BLaER1 (cell line): Measurements from ENCODE around the gene NXPH4.
A peak's percentile ranks its signal among the peaks of the same experiment; 100 is the strongest.

ENCODE experiments used
- H3K27ac ChIP-seq: shearing (Covaris generic); formaldehyde crosslinking; 2 replicates; pipeline ENCODE4 v1.8.1; 2022
- H3K27me3 ChIP-seq: shearing (Covaris generic); formaldehyde crosslinking; 2 replicates; pipeline ENCODE4 v1.8.1; 2022
- H3K36me3 ChIP-seq: shearing (Covaris generic); formaldehyde crosslinking; 2 replicates; pipeline ENCODE4 v1.8.1; 2022
- H3K4me1 ChIP-seq: shearing (Covaris generic); formaldehyde crosslinking; 2 replicates; pipeline ENCODE4 v1.8.1; 2022
- H3K4me2 ChIP-seq: shearing (Covaris generic); formaldehyde crosslinking; 2 replicates; pipeline ENCODE4 v1.8.1; 2022
- H3K4me3 ChIP-seq: shearing (Covaris generic); formaldehyde crosslinking; 2 replicates; pipeline ENCODE4 v1.8.1; 2022
- H3K9ac ChIP-seq: shearing (Covaris generic); formaldehyde crosslinking; 2 replicates; pipeline ENCODE4 v1.8.1; 2022
- H3K9me3 ChIP-seq: shearing (Covaris generic); formaldehyde crosslinking; 2 replicates; pipeline ENCODE4 v1.8.1; 2022
- H4K20me1 ChIP-seq: shearing (Covaris generic); formaldehyde crosslinking; 2 replicates; pipeline ENCODE4 v1.8.1; 2022
- Cebpa-rat ChIP-seq: shearing (Covaris generic); IDR thresholded peaks from 2 replicates; pipeline ENCODE4 v1.8.1; 2022

NXPH4 gene

DNA sequence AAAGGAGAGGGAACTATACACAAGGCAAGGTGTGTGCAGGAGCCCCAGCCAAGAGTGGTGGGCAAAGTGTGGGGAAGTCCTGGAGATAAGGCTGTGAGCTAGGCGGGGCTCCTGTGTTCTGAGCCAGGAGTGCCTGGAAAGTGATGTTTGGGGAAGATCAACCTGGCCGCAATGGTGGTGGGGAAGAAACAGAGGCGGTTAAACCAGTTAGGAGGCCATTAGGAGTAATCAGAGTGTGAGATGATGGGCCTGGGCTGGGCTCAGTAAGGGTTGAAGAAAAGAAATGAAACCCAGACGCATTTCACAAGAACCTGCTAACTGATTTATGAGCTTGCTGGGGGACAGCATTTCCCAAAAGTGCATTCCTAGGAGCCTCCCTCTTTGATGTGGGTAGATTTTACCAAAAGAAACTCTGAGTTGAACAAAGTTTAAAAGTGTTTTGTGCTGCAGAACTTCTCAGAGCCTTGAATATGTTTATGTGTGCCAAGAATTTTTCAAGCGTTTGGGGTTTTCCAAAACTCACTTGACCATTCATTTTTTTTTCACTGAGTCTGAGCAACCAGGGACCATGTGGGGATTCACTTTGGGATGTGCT is 34.9 kb upstream of the NXPH4 start:
- Histone ChIP-seq H3K36me3 (peaks cover 66% of the 10 kb centered on the region), H3K27me3 (no peaks in the 10 kb centered on the region), H3K4me2 (no peak overlapping the region), H3K4me1 (peaks cover 16% of the 10 kb centered on the region), H3K9me3 (no peaks in the 10 kb centered on the region), H3K9ac (0 out of 2 replicates have a peak overlapping the region, but pooled peaks have one; percentile 10), H3K4me3 (no peak overlapping the region), H3K27ac (no peak overlapping the region), H4K20me1 (no peaks in the 10 kb centered on the region)
- TF ChIP-seq Cebpa-rat = no peak

DNA sequence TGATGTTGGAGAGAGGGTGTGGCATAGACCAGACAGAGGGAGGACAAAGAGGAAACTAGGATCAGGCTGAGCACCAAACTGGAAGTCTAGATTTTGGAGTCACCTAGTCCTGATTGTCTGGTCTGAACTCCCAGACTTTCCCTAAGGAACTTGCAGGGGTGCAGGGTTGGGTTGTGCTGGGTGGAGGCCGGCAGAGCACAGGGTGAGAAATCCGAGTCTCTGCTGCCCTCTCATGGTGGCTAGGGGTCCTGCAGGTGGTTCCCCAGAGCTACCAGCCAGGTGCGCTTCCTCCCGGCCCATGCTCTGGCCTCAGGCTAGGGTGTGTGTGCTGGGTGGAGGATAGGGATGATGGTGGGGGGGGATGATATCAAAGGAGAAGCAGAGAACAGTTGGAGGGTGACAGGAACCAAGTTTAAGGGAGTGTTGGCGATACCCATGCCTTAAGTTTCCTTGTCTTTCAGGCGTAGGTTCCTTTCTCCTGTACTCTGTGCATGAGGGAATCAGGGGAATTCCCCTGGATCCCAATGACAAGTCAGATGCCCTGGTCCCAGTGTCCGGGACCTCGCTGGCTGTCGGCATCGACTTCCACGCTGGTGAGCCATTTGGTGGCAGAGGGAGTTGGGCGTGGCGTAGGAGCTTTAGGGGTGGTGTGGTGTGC is 33.5 kb upstream of the NXPH4 start:
- Histone ChIP-seq H3K9me3 (no peaks in the 10 kb centered on the region), H3K27me3 (no peaks in the 10 kb centered on the region), H3K27ac (no peak overlapping the region), H4K20me1 (no peaks in the 10 kb centered on the region), H3K4me3 (no peak overlapping the region), H3K9ac (no peak overlapping the region), H3K4me2 (no peak overlapping the region), H3K36me3 (peaks cover 69% of the 10 kb centered on the region), H3K4me1 (peaks cover 13% of the 10 kb centered on the region)
- no peak for TF ChIP-seq Cebpa-rat

DNA sequence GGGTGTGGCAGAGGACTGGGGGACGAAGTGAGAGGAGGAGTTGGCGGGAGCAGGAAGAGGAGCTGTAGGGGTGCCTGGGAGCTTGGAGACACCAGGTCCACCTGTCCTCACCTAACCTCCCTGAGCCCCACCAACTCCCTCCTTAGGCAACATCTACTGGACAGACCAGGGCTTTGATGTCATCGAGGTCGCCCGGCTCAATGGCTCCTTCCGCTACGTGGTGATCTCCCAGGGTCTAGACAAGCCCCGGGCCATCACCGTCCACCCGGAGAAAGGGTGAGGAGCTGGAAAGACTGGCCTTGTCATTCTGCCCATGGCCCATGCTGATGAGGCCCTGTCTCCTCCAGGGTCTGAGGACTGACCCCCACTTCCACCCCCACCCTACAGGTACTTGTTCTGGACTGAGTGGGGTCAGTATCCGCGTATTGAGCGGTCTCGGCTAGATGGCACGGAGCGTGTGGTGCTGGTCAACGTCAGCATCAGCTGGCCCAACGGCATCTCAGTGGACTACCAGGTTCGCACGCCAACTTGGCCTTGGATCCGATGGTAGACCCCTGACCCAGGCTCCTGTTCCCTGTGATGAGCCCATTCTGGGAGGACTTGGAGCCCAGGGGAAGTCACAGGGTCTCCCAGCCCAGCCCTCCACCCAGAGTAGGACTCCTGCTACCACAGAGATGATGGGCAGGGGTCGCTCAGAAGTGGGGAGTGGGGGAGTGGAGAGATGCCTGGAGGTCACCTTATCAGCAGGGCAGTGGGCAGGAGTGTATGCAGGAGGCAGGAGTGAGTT is 32.5 kb upstream of the NXPH4 start:
- no peaks in the 10 kb centered on the region for H3K9me3 ChIP-seq
- H3K9ac ChIP-seq = no peak overlapping the region
- no peak for TF ChIP-seq Cebpa-rat
- no peak overlapping the region for H3K4me2 ChIP-seq
- no peak overlapping the region for H3K27ac ChIP-seq
- H3K36me3 ChIP-seq = peaks cover 62% of the 10 kb centered on the region
- H3K4me1 ChIP-seq = peaks cover 9% of the 10 kb centered on the region; the same call in 1 of the 2 replicates
- H3K4me3 ChIP-seq = no peak overlapping the region
- no peaks in the 10 kb centered on the region for H4K20me1 ChIP-seq
- no peaks in the 10 kb centered on the region for H3K27me3 ChIP-seq

DNA sequence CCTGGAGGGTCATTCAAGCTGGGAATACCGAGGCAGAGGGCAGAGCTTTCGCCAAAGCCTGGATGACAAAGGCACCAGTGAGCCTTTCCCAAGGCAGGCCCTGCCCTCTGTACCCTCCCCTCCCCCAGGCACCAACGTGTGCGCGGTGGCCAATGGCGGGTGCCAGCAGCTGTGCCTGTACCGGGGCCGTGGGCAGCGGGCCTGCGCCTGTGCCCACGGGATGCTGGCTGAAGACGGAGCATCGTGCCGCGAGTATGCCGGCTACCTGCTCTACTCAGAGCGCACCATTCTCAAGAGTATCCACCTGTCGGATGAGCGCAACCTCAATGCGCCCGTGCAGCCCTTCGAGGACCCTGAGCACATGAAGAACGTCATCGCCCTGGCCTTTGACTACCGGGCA is 31.2 kb upstream of the NXPH4 start:
- no peak for TF ChIP-seq Cebpa-rat
- no peaks in the 10 kb centered on the region for H4K20me1 ChIP-seq
- peaks cover 9% of the 10 kb centered on the region; the same call in 1 of the 2 replicates for H3K4me1 ChIP-seq
- no peak overlapping the region for H3K27ac ChIP-seq
- H3K9ac ChIP-seq = no peak overlapping the region
- H3K36me3 ChIP-seq = peaks cover 53% of the 10 kb centered on the region
- no peaks in the 10 kb centered on the region for H3K27me3 ChIP-seq
- H3K4me3 ChIP-seq = no peak overlapping the region
- H3K9me3 ChIP-seq = no peaks in the 10 kb centered on the region
- H3K4me2 ChIP-seq = no peak overlapping the region

DNA sequence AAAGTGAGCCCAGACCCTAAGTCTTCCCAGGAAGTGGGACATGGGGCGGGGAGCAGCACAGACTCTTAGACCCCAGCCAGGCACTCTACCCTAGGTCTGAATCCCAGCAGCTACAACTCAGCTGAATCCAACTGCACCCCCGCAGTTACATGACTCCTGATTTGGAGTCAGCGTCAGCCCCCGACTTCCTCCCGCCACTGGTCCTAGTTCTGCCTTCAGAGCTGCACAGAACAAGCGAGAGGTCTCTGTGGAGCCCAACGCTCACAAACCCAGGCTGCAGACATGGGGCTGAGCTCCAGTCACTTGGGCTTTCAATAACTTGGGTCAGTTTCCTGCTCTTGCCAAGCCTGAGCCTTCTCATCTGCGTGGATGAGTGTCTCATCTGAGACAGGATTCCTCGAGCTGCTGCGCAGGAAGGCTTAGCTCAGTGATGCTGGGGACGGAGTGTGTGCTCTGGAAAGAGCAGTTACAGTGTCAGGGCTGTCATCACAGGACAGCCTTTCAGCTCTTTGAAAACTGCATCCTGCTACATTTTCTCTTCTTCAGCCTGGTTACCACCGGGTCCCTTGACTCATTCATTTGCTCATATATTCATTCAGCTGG is 30.6 kb upstream of the NXPH4 start:
- Histone ChIP-seq H3K9me3 (no peaks in the 10 kb centered on the region), H3K27ac (no peak overlapping the region), H3K27me3 (no peaks in the 10 kb centered on the region), H3K9ac (no peak overlapping the region), H3K36me3 (peaks cover 54% of the 10 kb centered on the region), H3K4me3 (no peak overlapping the region), H4K20me1 (no peaks in the 10 kb centered on the region), H3K4me2 (no peak overlapping the region), H3K4me1 (peaks cover 9% of the 10 kb centered on the region; the same call in 1 of the 2 replicates)
- no peak for TF ChIP-seq Cebpa-rat

DNA sequence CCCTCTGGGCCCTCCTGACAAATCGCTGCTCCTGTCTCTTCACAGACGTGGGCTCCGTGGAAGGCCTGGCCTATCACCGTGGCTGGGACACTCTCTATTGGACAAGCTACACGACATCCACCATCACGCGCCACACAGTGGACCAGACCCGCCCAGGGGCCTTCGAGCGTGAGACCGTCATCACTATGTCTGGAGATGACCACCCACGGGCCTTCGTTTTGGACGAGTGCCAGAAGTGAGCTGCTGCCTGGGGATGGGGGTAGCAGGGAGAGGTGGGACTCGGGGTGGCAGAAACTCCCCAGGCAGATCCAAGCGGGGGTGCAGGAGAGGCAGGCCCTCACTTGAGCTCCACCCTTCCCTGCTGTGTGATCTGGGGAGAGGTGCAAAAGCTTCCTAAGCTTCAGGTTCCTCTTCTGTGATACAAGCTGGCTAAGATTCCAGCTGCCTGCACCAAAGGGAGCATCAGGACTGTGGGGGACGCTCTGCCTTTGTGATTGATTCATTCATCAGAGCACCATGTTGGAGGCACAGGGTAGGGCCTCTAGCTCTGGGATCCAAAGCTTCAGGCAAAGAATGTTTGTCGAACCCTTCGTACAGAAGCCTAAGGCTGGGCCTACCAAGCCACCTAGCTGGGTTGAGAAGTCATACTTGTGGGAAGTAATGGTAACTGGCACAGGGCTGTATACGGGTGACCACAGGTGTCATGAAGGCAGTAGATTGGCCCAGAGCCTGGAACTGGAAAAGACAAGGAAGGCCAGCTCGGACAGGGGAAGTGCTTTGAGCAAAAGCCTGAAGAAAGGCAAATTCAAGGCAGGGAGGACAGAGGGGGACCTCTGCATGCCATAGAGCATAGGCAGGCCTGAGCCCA is 29.1 kb upstream of the NXPH4 start:
- TF ChIP-seq Cebpa-rat = no peak
- Histone ChIP-seq H3K27ac (no peak overlapping the region), H3K9ac (no peak overlapping the region), H3K4me1 (peaks cover 9% of the 10 kb centered on the region; the same call in 1 of the 2 replicates), H3K36me3 (peaks cover 68% of the 10 kb centered on the region), H3K4me2 (peak overlapping the region; percentile 2; the same call in 1 of the 2 replicates), H3K9me3 (no peaks in the 10 kb centered on the region), H3K27me3 (no peaks in the 10 kb centered on the region), H3K4me3 (no peak overlapping the region), H4K20me1 (no peaks in the 10 kb centered on the region)

DNA sequence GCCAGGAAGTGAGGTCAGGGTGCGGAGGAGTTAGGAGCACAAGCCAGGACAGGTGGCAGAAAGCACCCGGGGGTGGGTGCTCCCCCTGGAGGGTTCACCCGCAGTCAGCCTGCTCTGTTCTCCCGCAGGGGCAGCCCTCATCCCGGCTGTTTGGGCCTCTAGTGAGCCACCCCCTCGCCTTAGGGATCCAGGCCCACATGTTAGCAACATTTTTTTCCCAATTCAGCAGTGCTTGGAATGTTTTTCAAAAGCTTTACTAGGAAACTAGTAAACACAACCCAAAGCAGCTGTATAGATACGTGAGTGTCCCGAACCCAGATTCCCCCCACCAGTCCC is 28.5 kb upstream of the NXPH4 start:
- peak overlapping the region; percentile 2; the same call in 1 of the 2 replicates for H3K4me2 ChIP-seq
- TF ChIP-seq Cebpa-rat = no peak
- H3K9me3 ChIP-seq = no peaks in the 10 kb centered on the region
- H3K27me3 ChIP-seq = no peaks in the 10 kb centered on the region
- H3K27ac ChIP-seq = no peak overlapping the region
- no peak overlapping the region for H3K4me3 ChIP-seq
- no peak overlapping the region for H3K9ac ChIP-seq
- H4K20me1 ChIP-seq = no peaks in the 10 kb centered on the region
- peaks cover 8% of the 10 kb centered on the region; the same call in 1 of the 2 replicates for H3K4me1 ChIP-seq
- peaks cover 74% of the 10 kb centered on the region for H3K36me3 ChIP-seq

DNA sequence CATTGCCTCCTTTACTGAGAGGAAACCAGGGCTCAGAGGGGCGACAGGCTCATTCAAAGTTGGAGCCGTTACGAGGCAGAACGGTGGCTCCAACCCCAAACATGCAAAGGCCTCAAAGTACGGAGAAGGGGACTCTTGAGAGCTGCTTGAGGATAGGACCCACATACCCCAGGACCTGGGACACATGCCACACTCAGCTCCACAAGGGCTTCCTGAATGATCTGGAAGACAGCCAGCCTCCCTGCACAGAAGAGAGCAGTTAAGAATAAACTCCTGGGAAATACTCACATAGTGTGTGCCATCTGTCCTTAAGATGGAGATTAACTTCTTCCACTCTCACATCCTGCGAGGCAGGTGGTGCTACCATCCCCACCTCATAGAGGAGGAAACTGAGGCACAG is 26.6 kb upstream of the NXPH4 start:
- TF ChIP-seq Cebpa-rat = no peak
- H3K36me3 ChIP-seq = peaks cover 74% of the 10 kb centered on the region

DNA sequence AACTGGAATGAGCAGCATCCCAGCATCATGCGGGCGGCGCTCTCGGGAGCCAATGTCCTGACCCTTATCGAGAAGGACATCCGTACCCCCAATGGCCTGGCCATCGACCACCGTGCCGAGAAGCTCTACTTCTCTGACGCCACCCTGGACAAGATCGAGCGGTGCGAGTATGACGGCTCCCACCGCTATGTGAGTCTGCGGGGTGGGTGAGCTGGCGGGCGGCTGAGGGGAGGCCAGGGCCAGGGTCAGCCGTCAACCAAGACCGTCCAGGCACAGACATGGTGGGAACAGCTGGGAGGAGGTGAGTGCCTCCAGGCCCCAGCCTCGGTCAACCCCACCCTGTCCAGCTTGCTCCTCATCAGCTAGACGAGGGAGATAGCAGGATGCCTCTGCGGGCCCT is 25.8 kb upstream of the NXPH4 start:
- H3K4me1 ChIP-seq = peaks cover 16% of the 10 kb centered on the region
- H3K9me3 ChIP-seq = no peaks in the 10 kb centered on the region
- H3K4me3 ChIP-seq = no peak overlapping the region
- H3K27ac ChIP-seq = no peak overlapping the region
- no peak for TF ChIP-seq Cebpa-rat
- H3K4me2 ChIP-seq = no peak overlapping the region
- no peak overlapping the region for H3K9ac ChIP-seq
- H4K20me1 ChIP-seq = 0 out of 2 replicates have a peak, but pooled peaks cover 5% of the 10 kb centered on the region
- H3K27me3 ChIP-seq = no peaks in the 10 kb centered on the region
- peaks cover 67% of the 10 kb centered on the region for H3K36me3 ChIP-seq

More for the DNA sequence above, 26.6 kb upstream of the NXPH4 start:
- no peak overlapping the region for H3K9ac ChIP-seq
- no peaks in the 10 kb centered on the region for H4K20me1 ChIP-seq
- no peak overlapping the region for H3K4me3 ChIP-seq
- no peaks in the 10 kb centered on the region for H3K9me3 ChIP-seq
- H3K27ac ChIP-seq = no peak overlapping the region
- peaks cover 8% of the 10 kb centered on the region for H3K4me1 ChIP-seq
- no peak overlapping the region for H3K4me2 ChIP-seq
- H3K27me3 ChIP-seq = no peaks in the 10 kb centered on the region
